Adrenal gland (tissue), 5 donors: ENCODE measurements around the gene KIF6.

Experiments used
- CTCF ChIP-seq, 6 experiments: fragments of 450-650 bp in 4 of 6; fragments of 200-600 bp in 2 of 6; sonication (generic) in 1 of 6; IDR thresholded peaks; 1 replicate in 5 of 6; 2 replicates in 1 of 6; pipeline versions ENCODE4 v1.5.1 to v1.8.0; 2016 to 2021; ENCODE audit warnings: antibody characterized with exemption in 6 of 6, mild to moderate bottlenecking in 2 of 6, moderate library complexity in 1 of 6
- POLR2A ChIP-seq, 2 donors: fragments of 450-650 bp; IDR thresholded peaks; one replicate each; pipeline ENCODE4 v1.6.1; 2017; ENCODE audit warnings: antibody characterized with exemption in 2 of 2, mild to moderate bottlenecking in 2 of 2, moderate library complexity in 1 of 2
- donor health status: DM: no; HTN: no; CAD: no.

GRCh38 chr6:39563566-39564311 lies 161.5 kb downstream of the KIF6 start:
- no peak for TF ChIP-seq CTCF (IDR thresholded peaks at IDR 0.05)
- TF ChIP-seq POLR2A (IDR thresholded peaks at IDR 0.05), result no peak
